NCI-H1436 treated with DMSO at 0.1 percent for 48 hours (cell line): ENCODE measurements around the gene TSHZ3.

Experiments used
- DNase-seq: peaks from one replicate; lab custom pipeline; 2025; lab: John Stamatoyannopoulos, UW

Gene TSHZ3

GRCh38 chr19:31313291-31314030 lies 35.8 kb downstream of the TSHZ3 start:
- no peak for DNase-seq

GRCh38 chr19:31312677-31313244 lies 36.5 kb downstream of the TSHZ3 start:
- no peak for DNase-seq

GRCh38 chr19:31312009-31312676 lies 37.1 kb downstream of the TSHZ3 start:
- DNase-seq, result no peak

- DNase-seq, result no peak
Observed at GRCh38 chr19:31310432-31311133, 38.7 kb downstream of the TSHZ3 start.

GRCh38 chr19:31308781-31309180 lies 40.5 kb downstream of the TSHZ3 start:
- no peak for DNase-seq

- no peak for DNase-seq
Observed at GRCh38 chr19:31307071-31307669, 42.1 kb downstream of the TSHZ3 start.

- no peak for DNase-seq
Observed at GRCh38 chr19:31306006-31306753, 43.1 kb downstream of the TSHZ3 start.

GRCh38 chr19:31304831-31305312 lies 44.4 kb downstream of the TSHZ3 start:
- no peak for DNase-seq

GRCh38 chr19:31303262-31303815 lies 45.9 kb downstream of the TSHZ3 start:
- DNase-seq, result no peak

- DNase-seq, result no peak
Observed at GRCh38 chr19:31301306-31301980, 47.8 kb downstream of the TSHZ3 start.

GRCh38 chr19:31300422-31300821 lies 48.8 kb downstream of the TSHZ3 start:
- DNase-seq, result no peak

- DNase-seq, result no peak
Observed at GRCh38 chr19:31299665-31300064, 49.6 kb downstream of the TSHZ3 start.

GRCh38 chr19:31297991-31298390 lies 51.2 kb downstream of the TSHZ3 start:
- no peak for DNase-seq

GRCh38 chr19:31296741-31297390 lies 52.4 kb downstream of the TSHZ3 start:
- DNase-seq, result no peak

- DNase-seq, result no peak
Observed at GRCh38 chr19:31294189-31294588, 55.0 kb downstream of the TSHZ3 start.

GRCh38 chr19:31292639-31293185 lies 56.5 kb downstream of the TSHZ3 start:
- no peak for DNase-seq

- DNase-seq, result no peak
Observed at GRCh38 chr19:31290931-31291590, 58.2 kb downstream of the TSHZ3 start.

- no peak for DNase-seq
Observed at GRCh38 chr19:31289976-31290375, 59.3 kb downstream of the TSHZ3 start.

- DNase-seq, result no peak
Observed at GRCh38 chr19:31289381-31289880, 59.8 kb downstream of the TSHZ3 start.
